OCI-LY3 (cell line): ENCODE measurements around the gene LCE3E.
"Not testable (repeated sequence)": the region's sequence is repeated elsewhere in the genome, so short reads cannot be mapped to it uniquely, and the experiment has no call there.

ENCODE experiments used
- EZH2phosphoT487 ChIP-seq: fragments of 200-600 bp; shearing (Covaris generic); IDR thresholded peaks from 2 replicates; pipeline ENCODE4 v1.6.1; 2018; ENCODE audit warnings: antibody characterized with exemption, mixed run types, low read depth
- TF ChIP-seq, protein P1 (sequence below): fragments of 200-600, 300-600 bp; sonication (generic); IDR thresholded peaks from 2 replicates; pipeline ENCODE4 v1.5.1; 2014; ENCODE audit warnings: antibody characterized with exemption, low read length, low read depth

DNA sequence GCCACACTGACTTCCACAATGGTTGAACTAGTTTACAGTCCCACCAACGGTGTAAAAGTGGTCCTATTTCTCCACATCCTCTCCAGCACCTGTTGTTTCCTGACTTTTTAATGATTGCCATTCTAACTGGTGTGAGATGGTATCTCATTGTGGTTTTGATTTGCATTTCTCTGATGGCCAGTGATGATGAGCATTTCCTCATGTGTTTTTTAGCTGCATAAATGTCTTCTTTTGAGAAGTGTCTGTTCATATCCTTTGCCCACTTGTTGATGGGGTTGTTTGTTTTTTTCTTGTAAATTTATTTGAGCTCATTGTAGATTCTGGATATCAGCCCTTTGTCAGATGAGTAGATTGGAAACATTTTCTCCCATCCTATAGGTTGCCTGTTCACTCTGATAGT, 18.2 kb downstream of the LCE3E start:
- TF ChIP-seq, protein P1, sequence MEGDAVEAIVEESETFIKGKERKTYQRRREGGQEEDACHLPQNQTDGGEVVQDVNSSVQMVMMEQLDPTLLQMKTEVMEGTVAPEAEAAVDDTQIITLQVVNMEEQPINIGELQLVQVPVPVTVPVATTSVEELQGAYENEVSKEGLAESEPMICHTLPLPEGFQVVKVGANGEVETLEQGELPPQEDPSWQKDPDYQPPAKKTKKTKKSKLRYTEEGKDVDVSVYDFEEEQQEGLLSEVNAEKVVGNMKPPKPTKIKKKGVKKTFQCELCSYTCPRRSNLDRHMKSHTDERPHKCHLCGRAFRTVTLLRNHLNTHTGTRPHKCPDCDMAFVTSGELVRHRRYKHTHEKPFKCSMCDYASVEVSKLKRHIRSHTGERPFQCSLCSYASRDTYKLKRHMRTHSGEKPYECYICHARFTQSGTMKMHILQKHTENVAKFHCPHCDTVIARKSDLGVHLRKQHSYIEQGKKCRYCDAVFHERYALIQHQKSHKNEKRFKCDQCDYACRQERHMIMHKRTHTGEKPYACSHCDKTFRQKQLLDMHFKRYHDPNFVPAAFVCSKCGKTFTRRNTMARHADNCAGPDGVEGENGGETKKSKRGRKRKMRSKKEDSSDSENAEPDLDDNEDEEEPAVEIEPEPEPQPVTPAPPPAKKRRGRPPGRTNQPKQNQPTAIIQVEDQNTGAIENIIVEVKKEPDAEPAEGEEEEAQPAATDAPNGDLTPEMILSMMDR: not testable (repeated sequence)
- TF ChIP-seq EZH2phosphoT487: not testable (repeated sequence)
